PC-9 (cell line): ENCODE results near the gene PROB1.

ENCODE experiments used
- EZH2 ChIP-seq: fragments of 200-600 bp; sonication (generic); IDR thresholded peaks from 2 replicates; pipeline ENCODE4 v1.8.0; 2017; ENCODE audit warnings: antibody characterized with exemption, low read depth
- TF ChIP-seq, protein P1 (sequence below): fragments of 200-600 bp; sonication (generic); conservative IDR thresholded peaks from 2 replicates; pipeline ENCODE4 v1.6.1; 2017; ENCODE audit warnings: mixed run types, antibody characterized with exemption, mild to moderate bottlenecking, moderate library complexity

GRCh38 chr5:139371482-139372435 lies 23.1 kb downstream of the PROB1 start:
- TF ChIP-seq, protein P1, sequence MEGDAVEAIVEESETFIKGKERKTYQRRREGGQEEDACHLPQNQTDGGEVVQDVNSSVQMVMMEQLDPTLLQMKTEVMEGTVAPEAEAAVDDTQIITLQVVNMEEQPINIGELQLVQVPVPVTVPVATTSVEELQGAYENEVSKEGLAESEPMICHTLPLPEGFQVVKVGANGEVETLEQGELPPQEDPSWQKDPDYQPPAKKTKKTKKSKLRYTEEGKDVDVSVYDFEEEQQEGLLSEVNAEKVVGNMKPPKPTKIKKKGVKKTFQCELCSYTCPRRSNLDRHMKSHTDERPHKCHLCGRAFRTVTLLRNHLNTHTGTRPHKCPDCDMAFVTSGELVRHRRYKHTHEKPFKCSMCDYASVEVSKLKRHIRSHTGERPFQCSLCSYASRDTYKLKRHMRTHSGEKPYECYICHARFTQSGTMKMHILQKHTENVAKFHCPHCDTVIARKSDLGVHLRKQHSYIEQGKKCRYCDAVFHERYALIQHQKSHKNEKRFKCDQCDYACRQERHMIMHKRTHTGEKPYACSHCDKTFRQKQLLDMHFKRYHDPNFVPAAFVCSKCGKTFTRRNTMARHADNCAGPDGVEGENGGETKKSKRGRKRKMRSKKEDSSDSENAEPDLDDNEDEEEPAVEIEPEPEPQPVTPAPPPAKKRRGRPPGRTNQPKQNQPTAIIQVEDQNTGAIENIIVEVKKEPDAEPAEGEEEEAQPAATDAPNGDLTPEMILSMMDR: no peak
- no peak for TF ChIP-seq EZH2
